NOMO-1 treated with dmso at 0.1 percent for 144 hours (cell line): ENCODE measurements around the gene PCDHB11.
"Not testable (repeated sequence)": the region's sequence is repeated elsewhere in the genome, so short reads cannot be mapped to it uniquely, and the experiment has no call there.

Experiments
- DNase-seq: peaks from one replicate; lab custom pipeline; 2025; ENCODE audit not compliant: unreplicated experiment; lab: John Stamatoyannopoulos, UW

Gene PCDHB11

DNA sequence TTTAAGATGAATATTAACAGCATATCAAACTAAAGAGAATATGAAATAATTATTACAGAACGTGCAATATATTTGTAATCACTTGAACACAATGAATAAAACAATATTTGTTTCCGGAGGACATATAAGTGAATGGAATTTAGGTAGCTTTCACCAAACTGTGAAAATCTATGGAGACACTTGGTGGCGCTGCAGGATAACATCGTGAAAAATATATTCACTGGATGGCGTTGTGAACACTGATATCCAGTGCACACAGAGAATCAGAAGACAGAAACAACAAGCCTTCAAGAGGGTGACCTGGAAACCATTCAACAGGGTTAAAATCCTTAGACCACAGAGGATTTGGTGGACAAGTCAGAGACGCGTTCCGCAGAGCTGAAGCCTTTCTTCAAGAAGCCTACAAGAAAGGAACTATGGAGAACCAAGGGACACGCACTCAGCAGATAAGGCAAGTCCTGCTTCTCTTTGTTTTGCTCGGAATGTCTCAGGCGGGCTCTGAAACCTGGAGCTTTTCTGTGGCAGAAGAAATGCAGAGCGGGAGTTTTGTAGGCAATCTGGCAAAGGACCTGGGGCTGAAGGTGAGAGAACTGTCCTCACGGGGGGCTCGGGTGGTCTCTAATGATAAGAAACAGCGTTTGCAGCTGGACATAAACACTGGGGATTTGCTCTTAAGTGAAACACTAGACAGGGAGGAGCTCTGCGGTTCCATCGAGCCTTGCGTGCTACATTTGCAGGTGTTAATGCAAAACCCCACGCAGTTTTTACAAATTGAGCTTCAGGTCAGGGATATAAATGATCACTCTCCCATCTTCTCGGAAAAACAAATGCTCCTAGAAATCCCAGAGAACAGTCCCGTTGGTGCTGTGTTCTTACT, at the start of gene PCDHB11:
Gene PCDHB11 (plus strand): TSS at position 269 of the 877 bp plus-strand sequence. CDS start 148 bp downstream, at position 417.
- DNase-seq, result no peak

DNA sequence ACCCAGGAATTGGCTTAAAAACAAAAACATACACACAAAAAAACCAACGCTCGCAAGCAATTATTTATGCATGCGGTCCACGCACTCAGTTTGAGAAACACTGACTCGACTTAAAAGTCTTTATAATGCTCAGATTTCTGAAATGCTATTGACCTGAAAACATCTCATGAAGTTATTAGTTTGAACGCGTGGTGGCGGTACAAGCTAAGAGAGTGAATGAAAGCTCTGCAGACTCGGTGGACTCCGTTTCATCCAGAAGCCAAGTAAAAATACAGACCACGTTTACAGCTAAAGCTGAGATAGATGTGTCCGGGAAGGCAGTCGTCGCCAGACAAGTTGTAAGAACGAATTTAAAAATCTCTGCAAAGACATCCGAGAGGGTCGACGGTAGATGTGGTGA, 49.6 kb upstream of the PCDHB11 start, which contains the start of gene PCDHB6:
Gene PCDHB6 (plus strand): TSS at position 246 of the 400 bp plus-strand sequence. CDS start 201 bp downstream, outside the sequence.
- no peak for DNase-seq

- DNase-seq, result no peak
Observed at GRCh38 chr5:141150224-141150992, 49.0 kb upstream of the PCDHB11 start.

- DNase-seq, result no peak
Observed at GRCh38 chr5:141150993-141151325, 48.5 kb upstream of the PCDHB11 start.

DNA sequence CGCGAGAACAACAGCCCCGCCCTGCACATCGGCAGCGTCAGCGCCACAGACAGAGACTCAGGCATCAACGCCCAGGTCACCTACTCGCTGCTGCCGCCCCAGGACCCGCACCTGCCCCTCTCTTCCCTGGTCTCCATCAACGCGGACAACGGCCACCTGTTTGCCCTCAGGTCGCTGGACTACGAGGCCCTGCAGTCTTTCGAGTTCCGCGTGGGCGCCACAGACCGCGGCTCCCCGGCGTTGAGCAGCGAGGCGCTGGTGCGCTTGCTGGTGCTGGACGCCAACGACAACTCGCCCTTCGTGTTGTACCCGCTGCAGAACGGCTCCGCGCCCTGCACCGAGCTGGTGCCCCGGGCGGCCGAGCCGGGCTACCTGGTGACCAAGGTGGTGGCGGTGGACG, 47.8 kb upstream of the PCDHB11 start:
- not testable (repeated sequence) for DNase-seq

- DNase-seq, result not testable (repeated sequence)
Observed at GRCh38 chr5:141152096-141152495, 47.3 kb upstream of the PCDHB11 start.

- no peak for DNase-seq
Observed at GRCh38 chr5:141155540-141156374, 43.7 kb upstream of the PCDHB11 start.

DNA sequence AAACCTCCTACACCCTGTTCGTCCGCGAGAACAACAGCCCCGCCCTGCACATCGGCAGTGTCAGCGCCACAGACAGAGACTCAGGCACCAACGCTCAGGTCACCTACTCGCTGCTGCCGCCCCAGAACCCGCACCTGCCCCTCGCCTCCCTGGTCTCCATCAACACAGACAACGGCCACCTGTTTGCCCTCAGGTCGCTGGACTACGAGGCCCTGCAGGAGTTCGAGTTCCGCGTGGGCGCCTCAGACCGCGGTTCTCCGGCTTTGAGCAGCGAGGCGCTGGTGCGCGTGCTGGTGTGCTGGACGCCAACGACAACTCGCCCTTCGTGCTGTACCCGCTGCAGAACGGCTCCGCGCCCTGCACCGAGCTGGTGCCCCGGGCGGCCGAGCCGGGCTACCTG, 42.1 kb upstream of the PCDHB11 start:
- not testable (repeated sequence) for DNase-seq

DNA sequence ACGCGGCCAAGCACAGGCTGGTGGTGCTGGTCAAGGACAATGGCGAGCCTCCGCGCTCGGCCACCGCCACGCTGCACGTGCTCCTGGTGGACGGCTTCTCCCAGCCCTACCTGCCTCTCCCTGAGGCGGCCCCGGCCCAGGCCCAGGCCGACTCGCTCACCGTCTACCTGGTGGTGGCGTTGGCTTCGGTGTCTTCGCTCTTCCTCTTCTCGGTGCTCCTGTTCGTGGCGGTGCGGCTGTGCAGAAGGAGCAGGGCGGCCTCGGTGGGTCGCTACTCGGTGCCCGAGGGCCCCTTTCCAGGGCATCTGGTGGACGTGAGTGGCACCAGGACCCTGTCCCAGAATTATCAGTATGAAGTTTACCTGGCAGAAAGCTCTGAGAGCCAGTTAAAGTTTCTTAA, 41.5 kb upstream of the PCDHB11 start:
- DNase-seq, result not testable (repeated sequence)

DNA sequence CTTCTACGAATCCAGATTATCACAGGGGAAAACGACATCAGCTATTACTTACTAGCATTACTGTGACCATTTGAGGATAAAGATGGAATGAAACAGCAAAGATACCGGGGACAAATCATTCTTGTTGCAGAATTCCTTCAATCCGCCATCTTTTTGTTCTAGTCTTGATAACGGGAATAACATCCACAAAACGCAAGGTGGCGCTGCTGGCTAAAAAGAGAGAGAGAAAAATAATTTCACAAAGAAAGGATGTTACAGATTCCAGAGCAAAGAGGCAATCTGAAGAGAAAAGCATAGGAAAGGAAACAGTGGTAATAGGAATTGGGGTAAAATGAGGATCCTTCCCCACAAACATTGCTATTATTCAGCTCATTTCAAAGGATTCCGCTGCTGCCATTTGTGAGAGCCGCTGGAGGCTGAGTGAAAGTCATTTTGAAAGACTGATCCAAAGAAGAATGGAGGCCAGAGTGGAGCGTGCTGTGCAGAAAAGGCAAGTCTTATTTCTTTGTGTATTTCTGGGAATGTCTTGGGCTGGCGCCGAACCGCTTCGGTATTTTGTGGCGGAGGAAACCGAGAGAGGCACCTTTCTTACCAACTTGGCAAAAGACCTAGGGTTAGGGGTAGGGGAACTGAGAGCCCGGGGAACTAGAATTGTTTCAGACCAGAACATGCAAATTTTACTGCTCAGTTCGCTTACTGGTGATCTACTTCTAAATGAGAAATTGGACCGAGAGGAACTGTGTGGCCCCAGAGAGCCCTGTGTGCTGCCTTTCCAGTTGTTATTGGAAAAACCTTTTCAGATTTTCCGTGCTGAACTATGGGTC, 26.8 kb upstream of the PCDHB11 start, which contains the start of gene PCDHB7:
Gene PCDHB7 (plus strand): TSS at position 264 of the 824 bp plus-strand sequence. CDS start 192 bp downstream, at position 456.
- DNase-seq, result no peak

GRCh38 chr5:141174291-141175104, 24.9 kb upstream of the PCDHB11 start:
- DNase-seq, result not testable (repeated sequence)

GRCh38 chr5:141175933-141176332, 23.5 kb upstream of the PCDHB11 start:
- DNase-seq, result no peak

GRCh38 chr5:141177577-141178191, 21.7 kb upstream of the PCDHB11 start, which contains the start of gene PCDHB8:
PCDHB8 (plus strand) TSS chr5:141177790; CDS start chr5:141178035, 245 bp downstream.
- not testable (repeated sequence) for DNase-seq

DNA sequence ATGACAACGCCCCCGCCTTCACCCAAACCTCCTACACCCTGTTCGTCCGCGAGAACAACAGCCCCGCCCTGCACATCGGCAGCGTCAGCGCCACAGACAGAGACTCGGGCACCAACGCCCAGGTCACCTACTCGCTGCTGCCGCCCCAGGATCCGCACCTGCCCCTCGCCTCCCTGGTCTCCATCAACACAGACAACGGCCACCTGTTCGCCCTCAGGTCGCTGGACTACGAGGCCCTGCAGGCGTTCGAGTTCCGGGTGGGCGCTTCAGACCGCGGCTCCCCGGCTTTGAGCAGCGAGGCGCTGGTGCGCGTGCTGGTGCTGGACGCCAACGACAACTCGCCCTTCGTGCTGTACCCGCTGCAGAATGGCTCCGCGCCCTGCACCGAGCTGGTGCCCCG, 20.1 kb upstream of the PCDHB11 start:
- DNase-seq, result not testable (repeated sequence)

- DNase-seq, result not testable (repeated sequence)
Observed at GRCh38 chr5:141179876-141180275, 19.6 kb upstream of the PCDHB11 start.

DNA sequence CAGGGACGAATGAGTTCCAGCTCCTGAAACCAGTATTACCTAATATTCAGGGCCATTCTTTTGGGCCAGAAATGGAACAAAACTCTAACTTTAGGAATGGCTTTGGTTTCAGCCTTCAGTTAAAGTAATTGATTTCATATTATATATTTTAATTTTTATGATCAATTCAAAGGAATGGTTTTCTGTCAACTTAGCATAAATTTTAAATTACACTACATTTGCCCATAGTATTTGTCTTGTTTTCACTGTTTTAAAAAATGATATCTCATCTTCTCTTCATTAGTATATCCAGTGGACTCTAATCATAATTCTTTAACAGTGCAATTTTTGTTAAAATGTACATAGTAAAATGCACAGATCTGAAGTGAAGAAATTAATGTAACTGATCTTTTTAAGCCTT, 19.1 kb upstream of the PCDHB11 start:
- no peak for DNase-seq

DNA sequence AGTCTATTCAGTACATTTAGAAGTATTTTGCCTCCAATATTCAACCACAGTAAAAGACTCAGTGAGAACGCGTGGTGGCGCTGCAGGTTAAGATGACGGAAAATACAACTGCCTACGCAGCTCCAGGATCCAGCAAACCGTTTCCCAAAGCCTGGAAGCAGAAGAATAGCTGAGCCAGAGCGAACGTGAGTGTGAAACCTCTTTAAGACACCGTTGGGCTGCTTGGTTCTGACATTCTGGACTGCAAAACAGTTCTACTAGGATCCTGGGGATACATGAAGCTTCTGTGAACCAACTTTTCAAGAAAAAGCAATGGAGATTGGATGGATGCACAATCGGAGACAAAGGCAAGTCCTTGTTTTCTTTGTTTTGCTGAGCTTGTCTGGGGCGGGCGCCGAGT, 17.2 kb upstream of the PCDHB11 start, which contains the start of gene PCDHB16:
Gene PCDHB16 (plus strand): TSS at position 140 of the 400 bp plus-strand sequence. CDS start 173 bp downstream, at position 313.
- no peak for DNase-seq

GRCh38 chr5:141184117-141184855, 15.1 kb upstream of the PCDHB11 start:
- DNase-seq, result not testable (repeated sequence)
